NCI-H187 treated with DMSO at 0.1 percent for 48 hours (cell line): Measurements from ENCODE around the gene TNFRSF8.
"Not testable (repeated sequence)": the region's sequence is repeated elsewhere in the genome, so short reads cannot be mapped to it uniquely, and the experiment has no call there.

ENCODE experiments used
- DNase-seq: peaks from one replicate; lab custom pipeline; 2025; lab: John Stamatoyannopoulos, UW

Gene TNFRSF8

DNA sequence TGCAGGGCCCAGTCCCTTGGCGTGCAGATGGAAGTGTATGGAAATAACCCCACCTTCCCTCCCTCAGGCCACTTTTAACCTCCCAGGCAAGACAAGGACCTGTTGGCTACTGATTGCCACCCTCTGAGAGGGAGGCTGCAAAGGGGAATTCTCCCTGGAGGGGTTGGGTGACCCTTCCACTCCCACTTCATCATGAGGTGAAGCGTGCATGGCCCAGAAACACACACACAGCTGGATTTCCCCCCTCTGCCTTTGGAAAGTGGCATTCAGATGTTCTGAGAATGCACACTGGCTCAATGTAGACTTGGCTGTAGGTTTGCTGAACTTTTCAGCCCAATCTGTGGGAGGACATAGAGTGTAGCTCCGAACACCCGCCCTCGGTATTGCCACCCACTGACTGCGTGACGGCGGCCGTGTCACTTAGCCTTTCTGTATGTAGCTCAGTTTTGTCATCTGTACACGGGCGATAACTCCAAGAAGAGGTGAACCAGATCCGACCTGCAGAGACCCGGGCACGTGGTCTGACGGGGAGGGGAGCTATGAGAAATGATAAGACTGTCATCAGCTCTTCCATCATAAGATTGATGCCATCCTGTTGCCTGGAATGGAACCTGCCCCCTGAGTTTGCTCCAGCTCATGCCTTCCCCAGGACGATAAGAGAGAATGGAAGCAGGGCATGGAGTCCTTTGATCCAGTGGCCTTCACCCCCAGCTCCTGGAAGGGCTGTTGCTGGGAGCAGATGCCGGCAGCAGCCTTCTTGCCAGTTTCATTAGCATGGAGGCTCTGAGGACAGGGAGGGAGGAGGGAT is 24.5 kb upstream of the TNFRSF8 start:
- DNase-seq, result no peak

GRCh38 chr1:12039164-12039525 is 24.0 kb upstream of the TNFRSF8 start:
- no peak for DNase-seq

DNA sequence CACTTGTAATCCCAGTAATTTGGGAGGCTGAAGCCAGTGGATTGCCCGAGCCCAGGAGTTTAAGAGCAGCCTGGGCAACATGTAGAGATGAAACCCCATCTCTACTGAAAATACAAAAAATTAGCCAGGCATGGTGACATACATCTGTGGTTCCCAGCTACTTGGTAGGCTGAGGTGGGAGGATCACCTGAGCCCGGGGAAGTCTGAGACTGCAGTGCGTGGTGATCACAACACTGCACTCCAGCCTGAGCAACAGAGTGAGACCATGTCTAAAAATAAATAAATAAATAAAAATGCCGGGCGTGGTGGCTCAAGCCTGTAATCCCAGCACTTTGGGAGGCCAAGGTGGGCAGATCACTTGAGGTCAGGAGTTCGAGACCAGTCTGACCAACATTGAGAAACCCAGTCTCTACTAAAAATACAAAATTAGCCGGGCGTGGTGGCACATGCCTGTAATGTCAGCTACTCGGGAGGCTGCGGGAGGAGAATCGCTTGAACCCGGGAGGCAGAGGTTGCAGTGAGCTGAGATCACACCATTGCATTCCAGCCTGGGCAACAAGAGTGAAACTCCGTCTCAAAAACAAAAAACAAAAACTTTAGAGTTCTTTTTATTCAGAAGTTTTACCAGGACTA is 23.2 kb upstream of the TNFRSF8 start:
- not testable (repeated sequence) for DNase-seq

GRCh38 chr1:12040457-12041051 is 22.5 kb upstream of the TNFRSF8 start:
- DNase-seq, result peak; percentile 74

GRCh38 chr1:12044187-12044877 is 18.8 kb upstream of the TNFRSF8 start:
- not testable (repeated sequence) for DNase-seq

DNA sequence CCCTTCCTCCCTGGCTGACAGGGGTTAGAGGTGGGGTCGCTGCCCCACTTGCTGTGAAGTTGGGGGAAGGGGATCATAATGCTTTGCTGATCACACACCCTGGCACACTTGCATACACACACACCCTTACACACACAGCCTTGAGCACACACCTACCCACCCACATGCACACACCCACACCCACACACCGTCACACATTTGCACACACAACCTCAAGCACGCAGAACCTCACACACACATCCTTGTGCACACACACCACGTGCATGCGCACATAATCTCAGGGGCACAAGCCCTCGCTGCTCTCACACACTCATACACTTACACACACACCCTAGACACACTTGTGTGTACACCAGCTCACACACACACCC is 16.4 kb upstream of the TNFRSF8 start:
- no peak for DNase-seq

GRCh38 chr1:12047120-12047876 is 15.8 kb upstream of the TNFRSF8 start:
- no peak for DNase-seq

GRCh38 chr1:12048372-12048771 is 14.7 kb upstream of the TNFRSF8 start:
- no peak for DNase-seq

GRCh38 chr1:12049616-12050015 is 13.5 kb upstream of the TNFRSF8 start:
- no peak for DNase-seq

DNA sequence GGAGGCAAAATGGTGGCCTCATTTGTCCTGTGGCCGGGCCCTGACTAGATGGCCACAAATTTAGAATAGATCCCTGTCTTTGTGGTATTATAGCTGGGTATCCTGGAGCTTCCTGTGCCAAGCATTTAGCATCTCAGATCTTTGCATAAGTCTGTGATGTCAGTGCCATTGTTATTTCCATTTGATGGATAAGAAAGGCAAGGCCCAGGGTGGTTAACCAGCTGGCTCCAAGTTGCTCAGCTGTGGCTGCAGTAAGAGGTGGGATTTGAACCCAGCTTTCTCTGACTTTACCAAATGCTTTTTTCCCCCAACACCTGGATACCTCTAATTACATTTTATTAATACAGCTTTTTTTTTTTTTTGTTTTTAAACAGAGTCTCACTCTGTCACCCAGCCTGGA is 11.7 kb upstream of the TNFRSF8 start:
- DNase-seq, result no peak

DNA sequence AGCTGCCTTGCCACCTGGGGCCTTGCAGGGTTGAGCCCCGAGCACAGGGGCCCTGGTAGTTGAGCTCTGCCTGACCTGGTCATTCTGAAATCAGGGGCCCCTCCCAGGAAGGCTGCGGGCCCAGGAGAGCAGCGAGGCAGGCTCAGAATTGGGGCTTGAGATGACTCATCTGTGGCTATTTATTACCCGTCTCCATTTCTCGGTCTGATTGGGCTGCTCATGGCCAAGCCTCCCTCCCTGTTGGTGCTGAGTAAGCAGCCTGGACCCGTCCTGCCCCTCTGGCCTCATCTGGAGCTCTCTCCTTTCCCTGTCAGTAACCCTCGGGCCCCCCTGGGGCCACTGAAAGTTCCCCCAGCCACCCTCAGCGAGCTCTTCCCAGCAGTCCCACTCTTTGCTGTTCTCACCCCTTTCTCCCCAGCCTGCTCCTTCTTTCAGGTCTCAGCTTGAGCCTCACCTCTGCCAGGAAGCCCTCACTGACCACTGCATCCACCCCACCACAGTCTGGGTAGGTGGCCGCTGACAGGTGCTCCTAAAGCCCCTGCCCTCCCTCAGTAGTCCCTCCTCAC is 11.0 kb upstream of the TNFRSF8 start:
- DNase-seq, result no peak

DNA sequence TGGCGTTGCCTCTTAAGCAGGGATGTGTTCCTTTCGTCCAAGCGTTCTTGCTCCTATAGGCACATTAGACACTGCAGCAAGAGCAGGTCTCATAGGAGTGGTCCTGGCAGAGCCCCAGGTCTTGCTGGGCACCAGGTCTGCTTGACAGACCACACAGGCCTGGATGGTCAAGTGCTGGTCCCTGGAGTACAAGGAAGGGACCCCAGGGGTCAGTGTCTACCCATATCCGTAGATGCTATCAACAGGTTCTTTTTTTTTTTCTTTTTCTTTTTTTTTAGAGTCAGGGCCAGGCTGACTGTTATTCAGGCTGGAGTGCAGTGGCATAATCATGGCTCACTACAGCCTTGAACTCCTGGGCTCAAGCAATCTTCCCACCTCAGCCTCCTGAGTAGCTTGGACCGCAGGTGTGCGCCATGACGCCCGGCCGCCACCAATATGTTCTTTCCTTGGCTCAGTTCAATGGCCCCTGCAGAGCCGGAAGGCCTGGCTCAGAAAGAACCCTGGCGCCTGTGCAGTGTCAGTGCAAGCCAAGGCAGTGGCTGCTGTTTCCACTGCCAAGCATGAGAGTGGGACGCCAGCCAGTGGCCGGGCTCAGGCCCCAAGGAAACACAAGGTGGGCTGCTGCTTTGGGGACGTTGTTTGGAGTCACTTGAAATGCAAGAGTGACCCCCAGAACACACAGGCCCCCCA is 10.0 kb upstream of the TNFRSF8 start:
- DNase-seq, result no peak

DNA sequence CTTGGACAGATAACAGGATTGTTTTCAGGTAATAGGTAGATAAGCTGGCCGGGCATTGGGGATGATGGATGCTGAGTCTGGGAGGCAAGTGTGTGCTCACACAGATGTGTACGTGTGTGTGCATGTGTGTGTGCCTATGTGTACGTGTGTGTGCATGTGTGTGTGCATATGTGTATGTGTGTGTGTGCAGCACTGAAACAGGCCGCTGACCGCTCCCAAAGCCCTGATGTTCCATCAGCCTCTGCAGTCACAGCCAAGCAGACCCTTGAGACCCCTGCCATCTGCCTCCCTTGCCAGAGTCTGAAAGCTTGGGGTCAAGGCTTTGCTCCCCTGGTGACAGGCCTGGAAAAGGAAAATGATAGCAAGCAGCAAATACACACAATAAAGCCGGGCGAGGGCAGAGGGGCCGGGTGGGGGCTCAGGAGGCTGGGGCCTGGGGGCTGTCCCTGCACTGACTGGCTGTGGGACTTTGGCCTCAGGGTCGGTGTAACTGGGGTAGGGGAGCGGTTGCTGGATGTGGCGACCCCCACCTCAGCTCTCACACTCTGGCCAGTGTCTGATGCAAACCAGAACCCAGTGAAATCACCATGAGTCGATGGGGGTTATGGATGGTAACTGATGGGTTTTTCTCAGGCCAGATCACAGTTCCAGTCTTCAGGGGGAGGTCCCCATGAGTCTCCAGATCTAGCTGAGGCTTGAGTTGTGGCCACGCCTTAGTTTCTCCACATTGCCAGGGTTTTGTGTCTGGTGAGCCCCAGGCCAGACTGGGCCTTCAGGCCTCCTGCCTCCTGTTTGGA is 9.2 kb upstream of the TNFRSF8 start:
- no peak for DNase-seq

DNA sequence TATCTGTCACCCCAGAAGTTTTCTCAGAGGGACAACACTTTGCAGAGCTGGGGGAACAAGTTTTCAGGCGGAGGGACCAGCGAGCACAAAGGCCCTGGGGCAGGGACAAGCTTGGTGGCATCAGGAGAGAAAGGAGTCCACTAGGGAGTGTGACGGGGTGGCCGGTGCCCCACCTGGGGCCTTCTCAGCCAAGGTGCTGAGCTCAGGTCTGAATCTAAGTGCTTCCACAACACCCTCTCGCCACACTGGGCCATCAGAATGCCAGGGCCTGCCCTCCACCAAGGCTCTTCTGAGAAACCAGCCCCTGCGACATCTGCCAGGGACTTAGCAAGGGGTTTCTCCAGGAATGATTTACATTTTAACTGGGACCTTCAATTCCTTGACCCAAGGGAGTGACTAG is 7.8 kb upstream of the TNFRSF8 start:
- DNase-seq, result no peak

- DNase-seq, result no peak
These were observed 6.7 kb upstream of the TNFRSF8 start for GRCh38 chr1:12056331-12056841.

GRCh38 chr1:12057382-12057781 is 5.7 kb upstream of the TNFRSF8 start:
- DNase-seq, result no peak

GRCh38 chr1:12057940-12058687 is 5.0 kb upstream of the TNFRSF8 start:
- no peak for DNase-seq

- DNase-seq, result no peak
These were observed 3.9 kb upstream of the TNFRSF8 start for GRCh38 chr1:12059226-12059625.

GRCh38 chr1:12059722-12060464 is 3.2 kb upstream of the TNFRSF8 start:
- no peak for DNase-seq
